HepG2 (cell line): ENCODE data around the gene ZNF687. TPM values are rescaled to one million over a fixed set of nuclear protein-coding genes. Genes with fewer than 3 reads are reported as not detected.

Experiments
- GLI4 ChIP-seq: sonication (generic); formaldehyde crosslinking; IDR thresholded peaks from 2 replicates; pipeline ENCODE4 v1.5.1; 2020; ENCODE audit warnings: missing genetic modification reagents, mild to moderate bottlenecking, moderate library complexity, borderline replicate concordance
- HNRNPUL1 ChIP-seq: fragments of 200-400 bp; formaldehyde crosslinking; IDR thresholded peaks from 2 replicates; pipeline ENCODE4 v1.6.1; 2017; ENCODE audit warnings: low read depth, mild to moderate bottlenecking, low read length, moderate library complexity
- KLF16 ChIP-seq, 2 experiments: sonication (generic) in 1 of 2; formaldehyde crosslinking in 1 of 2; IDR thresholded peaks; 2 replicates each; pipeline versions ENCODE4 v1.6.1 to v1.8.0; 2016 to 2023; ENCODE audit warnings: missing genetic modification reagents in 2 of 2, missing compliant biosample characterization in 1 of 2
- MIER2 ChIP-seq: IDR thresholded peaks from 2 replicates; pipeline ENCODE4 v1.6.1; 2016; ENCODE audit warnings: missing biosample characterization, missing genetic modification reagents
- MXI1 ChIP-seq: IDR thresholded peaks from 3 replicates; pipeline ENCODE4 v1.6.1; 2012; ENCODE audit warnings: low read depth, low read length, inconsistent platforms, borderline replicate concordance
- NCOA2 ChIP-seq: sonication (generic); formaldehyde crosslinking; IDR thresholded peaks from 2 replicates; pipeline ENCODE4 v1.8.0; 2022; ENCODE audit warnings: inconsistent platforms
- POLR2A ChIP-seq, 2 experiments: IDR thresholded peaks; 2 replicates each; pipeline ENCODE4 v1.6.1; 2011; ENCODE audit warnings: low read depth in 2 of 2, low read length in 2 of 2, mild to moderate bottlenecking in 1 of 2, moderate library complexity in 1 of 2; ENCODE audit not compliant: insufficient read depth in 1 of 2
- RFX3 ChIP-seq: IDR thresholded peaks from 2 replicates; pipeline ENCODE4 v1.6.1; 2016; ENCODE audit warnings: missing biosample characterization, missing genetic modification reagents
- RFXAP ChIP-seq: sonication (generic); formaldehyde crosslinking; IDR thresholded peaks from 2 replicates; pipeline ENCODE4 v1.4.0; 2020; ENCODE audit warnings: missing genetic modification reagents, borderline replicate concordance
- SNAPC2 ChIP-seq: sonication (generic); formaldehyde crosslinking; IDR thresholded peaks from 2 replicates; pipeline ENCODE4 v1.8.1; 2022; ENCODE audit warnings: mild to moderate bottlenecking, missing genetic modification reagents
- SOX5 ChIP-seq: IDR thresholded peaks from 2 replicates; pipeline ENCODE4 v1.6.1; 2016; ENCODE audit warnings: borderline replicate concordance
- TBL1XR1 ChIP-seq: fragments of 150-350 bp; IDR thresholded peaks from 2 replicates; pipeline ENCODE4 v1.6.1; 2014; ENCODE audit warnings: borderline replicate concordance, low read length; ENCODE audit not compliant: partially characterized antibody
- ZGPAT ChIP-seq: IDR thresholded peaks from 2 replicates; pipeline ENCODE4 v1.6.1; 2016; ENCODE audit warnings: mild to moderate bottlenecking
- ZNF335 ChIP-seq: sonication (generic); formaldehyde crosslinking; IDR thresholded peaks from 2 replicates; pipeline ENCODE4 v1.4.0; 2020; ENCODE audit warnings: missing genetic modification reagents
- ZNF383 ChIP-seq: sonication (generic); formaldehyde crosslinking; IDR thresholded peaks from 2 replicates; pipeline ENCODE4 v1.4.0; 2020; ENCODE audit warnings: missing genetic modification reagents, mild to moderate bottlenecking, borderline replicate concordance
- ZNF496 ChIP-seq: sonication (generic); formaldehyde crosslinking; IDR thresholded peaks from 2 replicates; pipeline ENCODE4 v1.8.1; 2023; ENCODE audit warnings: mild to moderate bottlenecking, moderate library complexity, missing genetic modification reagents; ENCODE audit not compliant: insufficient replicate concordance
- polyA plus RNA-seq, 8 experiments: library from polyadenylated mRNA; depleted of rRNA in 3 of 8; stranded (reverse) in 7 of 8; unstranded in 1 of 8; fragments of >200 nt; fragmentation: Illumina TruSeq in 4 of 8; extraction: Trizol in 4 of 8; gene quantifications; 2 replicates each; pipeline versions ENCODE4 v1.2.1 to v1.2.3, GENCODE V29; 2011 to 2016; ENCODE audit warnings: low read depth in 4 of 8, missing spikeins in 1 of 8, mixed read lengths in 1 of 8; ENCODE audit not compliant: insufficient read depth in 1 of 8
- total RNA-seq, 5 experiments: library from RNA; depleted of rRNA; stranded (reverse); fragments of >200 nt; fragmentation: Illumina TruSeq; extraction: Trizol; gene quantifications; 2 replicates each; pipeline ENCODE4 v1.2.3, GENCODE V29; 2016; ENCODE audit warnings: low read depth in 1 of 5
- TF ChIP-seq, protein P1 (sequence below), 2 experiments: IDR thresholded peaks; 2 replicates each; pipeline ENCODE4 v1.6.1; 2011 to 2012; ENCODE audit warnings: low read length in 2 of 2, borderline replicate concordance in 1 of 2, low read depth in 1 of 2, mild to moderate bottlenecking in 1 of 2, moderate library complexity in 1 of 2
- TF ChIP-seq, protein P2 (sequence below): sonication (generic); formaldehyde crosslinking; IDR thresholded peaks from 2 replicates; pipeline ENCODE4 v1.8.1; 2023; ENCODE audit warnings: mild to moderate bottlenecking, missing genetic modification reagents
- TF ChIP-seq, protein P3 (sequence below): sonication (generic); formaldehyde crosslinking; IDR thresholded peaks from 2 replicates; pipeline ENCODE4 v1.4.0; 2020; ENCODE audit warnings: missing genetic modification reagents, borderline replicate concordance

ZNF687 gene
- total and polyA plus RNA-seq, 2 of the 13 experiments (the other 11 are each of a cell fraction or from before 2014, with no cell fraction given) = 14.1 to 16.5 TPM

- no peak for TF ChIP-seq TBL1XR1
- peak; percentile 99 for TF ChIP-seq ZNF335 (CRISPR knock-in tag)
- peak; percentile 0; the same call in 1 of the 2 replicates for TF ChIP-seq SOX5
- TF ChIP-seq KLF16 (CRISPR knock-in tag; IDR thresholded peaks at IDR 0.05) = peak in 1 of 2 experiments; percentile 3; a peak in 1 of 4 replicates
- no peak for TF ChIP-seq SNAPC2 (CRISPR knock-in tag)
- TF ChIP-seq, protein P1, sequence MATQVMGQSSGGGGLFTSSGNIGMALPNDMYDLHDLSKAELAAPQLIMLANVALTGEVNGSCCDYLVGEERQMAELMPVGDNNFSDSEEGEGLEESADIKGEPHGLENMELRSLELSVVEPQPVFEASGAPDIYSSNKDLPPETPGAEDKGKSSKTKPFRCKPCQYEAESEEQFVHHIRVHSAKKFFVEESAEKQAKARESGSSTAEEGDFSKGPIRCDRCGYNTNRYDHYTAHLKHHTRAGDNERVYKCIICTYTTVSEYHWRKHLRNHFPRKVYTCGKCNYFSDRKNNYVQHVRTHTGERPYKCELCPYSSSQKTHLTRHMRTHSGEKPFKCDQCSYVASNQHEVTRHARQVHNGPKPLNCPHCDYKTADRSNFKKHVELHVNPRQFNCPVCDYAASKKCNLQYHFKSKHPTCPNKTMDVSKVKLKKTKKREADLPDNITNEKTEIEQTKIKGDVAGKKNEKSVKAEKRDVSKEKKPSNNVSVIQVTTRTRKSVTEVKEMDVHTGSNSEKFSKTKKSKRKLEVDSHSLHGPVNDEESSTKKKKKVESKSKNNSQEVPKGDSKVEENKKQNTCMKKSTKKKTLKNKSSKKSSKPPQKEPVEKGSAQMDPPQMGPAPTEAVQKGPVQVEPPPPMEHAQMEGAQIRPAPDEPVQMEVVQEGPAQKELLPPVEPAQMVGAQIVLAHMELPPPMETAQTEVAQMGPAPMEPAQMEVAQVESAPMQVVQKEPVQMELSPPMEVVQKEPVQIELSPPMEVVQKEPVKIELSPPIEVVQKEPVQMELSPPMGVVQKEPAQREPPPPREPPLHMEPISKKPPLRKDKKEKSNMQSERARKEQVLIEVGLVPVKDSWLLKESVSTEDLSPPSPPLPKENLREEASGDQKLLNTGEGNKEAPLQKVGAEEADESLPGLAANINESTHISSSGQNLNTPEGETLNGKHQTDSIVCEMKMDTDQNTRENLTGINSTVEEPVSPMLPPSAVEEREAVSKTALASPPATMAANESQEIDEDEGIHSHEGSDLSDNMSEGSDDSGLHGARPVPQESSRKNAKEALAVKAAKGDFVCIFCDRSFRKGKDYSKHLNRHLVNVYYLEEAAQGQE (IDR thresholded peaks at IDR 0.05; ENCODE audit: borderline replicate concordance in 1 of 2, low read depth in 1 of 2, low read length in 2 of 2) = 0 out of 4 replicates have a peak, but pooled peaks of 1 of the 2 experiments have one; percentile 5
- TF ChIP-seq MIER2 (CRISPR knock-in tag) = no peak
- TF ChIP-seq POLR2A (IDR thresholded peaks at IDR 0.05; ENCODE audit: insufficient read depth in 1 of 2, low read depth in 2 of 2, low read length in 2 of 2) = peak; percentile 58 to 69
- TF ChIP-seq GLI4 (CRISPR knock-in tag) = 0 out of 2 replicates have a peak, but pooled peaks have one; percentile 24
- no peak for TF ChIP-seq NCOA2 (CRISPR knock-in tag)
- TF ChIP-seq RFXAP (CRISPR knock-in tag) = no peak
- TF ChIP-seq ZGPAT = 0 out of 2 replicates have a peak, but pooled peaks have one; percentile 36
- peak; percentile 38; the same call in 1 of the 3 replicates for TF ChIP-seq MXI1
- no peak for TF ChIP-seq HNRNPUL1
- TF ChIP-seq ZNF383 (CRISPR knock-in tag) = no peak
- no peak for TF ChIP-seq RFX3 (CRISPR knock-in tag)
- TF ChIP-seq, protein P2, sequence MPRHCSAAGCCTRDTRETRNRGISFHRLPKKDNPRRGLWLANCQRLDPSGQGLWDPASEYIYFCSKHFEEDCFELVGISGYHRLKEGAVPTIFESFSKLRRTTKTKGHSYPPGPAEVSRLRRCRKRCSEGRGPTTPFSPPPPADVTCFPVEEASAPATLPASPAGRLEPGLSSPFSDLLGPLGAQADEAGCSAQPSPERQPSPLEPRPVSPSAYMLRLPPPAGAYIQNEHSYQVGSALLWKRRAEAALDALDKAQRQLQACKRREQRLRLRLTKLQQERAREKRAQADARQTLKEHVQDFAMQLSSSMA (CRISPR knock-in tag) = no peak
- TF ChIP-seq, protein P3, sequence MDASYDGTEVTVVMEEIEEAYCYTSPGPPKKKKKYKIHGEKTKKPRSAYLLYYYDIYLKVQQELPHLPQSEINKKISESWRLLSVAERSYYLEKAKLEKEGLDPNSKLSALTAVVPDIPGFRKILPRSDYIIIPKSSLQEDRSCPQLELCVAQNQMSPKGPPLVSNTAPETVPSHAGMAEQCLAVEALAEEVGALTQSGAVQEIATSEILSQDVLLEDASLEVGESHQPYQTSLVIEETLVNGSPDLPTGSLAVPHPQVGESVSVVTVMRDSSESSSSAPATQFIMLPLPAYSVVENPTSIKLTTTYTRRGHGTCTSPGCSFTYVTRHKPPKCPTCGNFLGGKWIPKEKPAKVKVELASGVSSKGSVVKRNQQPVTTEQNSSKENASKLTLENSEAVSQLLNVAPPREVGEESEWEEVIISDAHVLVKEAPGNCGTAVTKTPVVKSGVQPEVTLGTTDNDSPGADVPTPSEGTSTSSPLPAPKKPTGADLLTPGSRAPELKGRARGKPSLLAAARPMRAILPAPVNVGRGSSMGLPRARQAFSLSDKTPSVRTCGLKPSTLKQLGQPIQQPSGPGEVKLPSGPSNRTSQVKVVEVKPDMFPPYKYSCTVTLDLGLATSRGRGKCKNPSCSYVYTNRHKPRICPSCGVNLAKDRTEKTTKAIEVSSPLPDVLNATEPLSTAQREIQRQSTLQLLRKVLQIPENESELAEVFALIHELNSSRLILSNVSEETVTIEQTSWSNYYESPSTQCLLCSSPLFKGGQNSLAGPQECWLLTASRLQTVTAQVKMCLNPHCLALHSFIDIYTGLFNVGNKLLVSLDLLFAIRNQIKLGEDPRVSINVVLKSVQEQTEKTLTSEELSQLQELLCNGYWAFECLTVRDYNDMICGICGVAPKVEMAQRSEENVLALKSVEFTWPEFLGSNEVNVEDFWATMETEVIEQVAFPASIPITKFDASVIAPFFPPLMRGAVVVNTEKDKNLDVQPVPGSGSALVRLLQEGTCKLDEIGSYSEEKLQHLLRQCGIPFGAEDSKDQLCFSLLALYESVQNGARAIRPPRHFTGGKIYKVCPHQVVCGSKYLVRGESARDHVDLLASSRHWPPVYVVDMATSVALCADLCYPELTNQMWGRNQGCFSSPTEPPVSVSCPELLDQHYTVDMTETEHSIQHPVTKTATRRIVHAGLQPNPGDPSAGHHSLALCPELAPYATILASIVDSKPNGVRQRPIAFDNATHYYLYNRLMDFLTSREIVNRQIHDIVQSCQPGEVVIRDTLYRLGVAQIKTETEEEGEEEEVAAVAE (CRISPR knock-in tag) = 0 out of 2 replicates have a peak, but pooled peaks have one; percentile 20
- TF ChIP-seq ZNF496 = no peak
Observed at GRCh38 chr1:151327223-151327902, 45.3 kb downstream of the ZNF687 start, which contains the start of gene PI4KB (continued).
